SU-DHL-6 (cell line): Measurements from ENCODE around the gene MTMR3.

Experiments used
- EZH2phosphoT487 ChIP-seq: fragments of 200-600 bp; sonication (generic), shearing (Covaris generic); conservative IDR thresholded peaks from 2 replicates; pipeline ENCODE4 v1.6.1; 2018; ENCODE audit warnings: mild to moderate bottlenecking, antibody characterized with exemption, low read length, moderate library complexity, mixed read lengths
- TF ChIP-seq, protein P1 (sequence below): fragments of 200-600 bp; sonication (generic); IDR thresholded peaks from one replicate; pipeline ENCODE4 v1.5.1; 2017; ENCODE audit warnings: antibody characterized with exemption, mild to moderate bottlenecking, low read length, moderate library complexity; ENCODE audit not compliant: insufficient read depth, poor library complexity, severe bottlenecking

DNA sequence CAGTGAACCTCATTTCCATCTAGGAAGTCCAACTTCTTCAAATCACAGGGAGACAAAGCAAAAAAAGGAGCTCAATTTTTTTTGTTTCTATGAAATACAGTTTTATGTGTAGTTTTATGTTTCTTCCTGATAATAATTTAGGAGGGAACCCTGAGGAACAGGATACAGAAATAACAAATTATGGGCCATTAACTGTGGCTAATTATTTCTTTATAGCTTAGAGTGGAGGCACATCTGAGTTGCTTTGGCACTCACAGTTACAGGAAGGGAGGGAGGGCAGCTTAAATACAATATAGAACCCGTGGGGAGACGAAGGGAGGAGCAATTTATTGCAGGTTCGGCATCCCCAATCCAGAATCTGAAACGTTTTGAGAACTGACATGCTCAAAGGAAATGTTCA is 160.2 kb downstream of the MTMR3 start:
- TF ChIP-seq, protein P1, sequence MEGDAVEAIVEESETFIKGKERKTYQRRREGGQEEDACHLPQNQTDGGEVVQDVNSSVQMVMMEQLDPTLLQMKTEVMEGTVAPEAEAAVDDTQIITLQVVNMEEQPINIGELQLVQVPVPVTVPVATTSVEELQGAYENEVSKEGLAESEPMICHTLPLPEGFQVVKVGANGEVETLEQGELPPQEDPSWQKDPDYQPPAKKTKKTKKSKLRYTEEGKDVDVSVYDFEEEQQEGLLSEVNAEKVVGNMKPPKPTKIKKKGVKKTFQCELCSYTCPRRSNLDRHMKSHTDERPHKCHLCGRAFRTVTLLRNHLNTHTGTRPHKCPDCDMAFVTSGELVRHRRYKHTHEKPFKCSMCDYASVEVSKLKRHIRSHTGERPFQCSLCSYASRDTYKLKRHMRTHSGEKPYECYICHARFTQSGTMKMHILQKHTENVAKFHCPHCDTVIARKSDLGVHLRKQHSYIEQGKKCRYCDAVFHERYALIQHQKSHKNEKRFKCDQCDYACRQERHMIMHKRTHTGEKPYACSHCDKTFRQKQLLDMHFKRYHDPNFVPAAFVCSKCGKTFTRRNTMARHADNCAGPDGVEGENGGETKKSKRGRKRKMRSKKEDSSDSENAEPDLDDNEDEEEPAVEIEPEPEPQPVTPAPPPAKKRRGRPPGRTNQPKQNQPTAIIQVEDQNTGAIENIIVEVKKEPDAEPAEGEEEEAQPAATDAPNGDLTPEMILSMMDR = no peak
- no peak for TF ChIP-seq EZH2phosphoT487
